DOHH2 (cell line): Measurements from ENCODE around the gene TPRN.

Source experiments
- H3F3A ChIP-seq: fragments of 200-600 bp; sonication (generic), shearing (Covaris generic); 2 replicates; pipeline ENCODE4 v1.6.0; 2016; ENCODE audit warnings: antibody characterized with exemption, mild to moderate bottlenecking; ENCODE audit not compliant: control insufficient read depth, insufficient read depth
- H3K27ac ChIP-seq: fragments of 200-600 bp; sonication (generic); 2 replicates; pipeline ENCODE4 v1.5.1; 2014; ENCODE audit warnings: low read depth, mild to moderate bottlenecking, low read length, moderate library complexity
- H3K27me3 ChIP-seq: fragments of 200-600 bp; sonication (generic); 2 replicates; pipeline ENCODE4 v1.6.1; 2014; ENCODE audit warnings: mild to moderate bottlenecking, low read length, mixed read lengths; ENCODE audit not compliant: control insufficient read depth
- H3K36me3 ChIP-seq: fragments of 200-600 bp; sonication (generic); 2 replicates; pipeline ENCODE4 v1.6.1; 2014; ENCODE audit warnings: mild to moderate bottlenecking, low read length, moderate library complexity, mixed read lengths; ENCODE audit not compliant: control insufficient read depth
- H3K4me1 ChIP-seq: fragments of 200-600 bp; sonication (generic); 2 replicates; pipeline ENCODE4 v1.6.1; 2014; ENCODE audit warnings: mild to moderate bottlenecking, low read length, mixed read lengths; ENCODE audit not compliant: control insufficient read depth
- H3K4me2 ChIP-seq: fragments of 200-600 bp; sonication (generic); 2 replicates; pipeline ENCODE4 v1.6.0; 2014; ENCODE audit warnings: mild to moderate bottlenecking, low read length, moderate library complexity
- H3K4me3 ChIP-seq: fragments of 200-600 bp; sonication (generic); 2 replicates; pipeline ENCODE4 v1.5.1; 2014; ENCODE audit warnings: mild to moderate bottlenecking, low read length, mixed read lengths
- H3K79me2 ChIP-seq: fragments of 200-600 bp; sonication (generic); 2 replicates; pipeline ENCODE4 v1.6.1; 2014; ENCODE audit warnings: mild to moderate bottlenecking, low read length, mixed read lengths; ENCODE audit not compliant: control insufficient read depth
- H3K9me2 ChIP-seq: fragments of 200-600 bp; sonication (generic); replicated peaks from 2 replicates; pipeline ENCODE4 v1.6.1; 2014; ENCODE audit warnings: mild to moderate bottlenecking, low read length, mixed read lengths; ENCODE audit not compliant: control insufficient read depth
- H3K9me3 ChIP-seq: fragments of 200-600 bp; sonication (generic); 2 replicates; pipeline ENCODE4 v1.6.1; 2014; ENCODE audit warnings: antibody characterized with exemption, low read length, mixed read lengths; ENCODE audit not compliant: control insufficient read depth, insufficient read depth
- H4K20me1 ChIP-seq: fragments of 200-600 bp; sonication (generic); 2 replicates; pipeline ENCODE4 v1.6.0; 2014; ENCODE audit warnings: low read depth, mild to moderate bottlenecking, antibody characterized with exemption, low read length, moderate library complexity; ENCODE audit not compliant: control insufficient read depth, insufficient read depth
- CTCF ChIP-seq: fragments of 200-600 bp; sonication (generic); IDR thresholded peaks from one replicate; pipeline ENCODE4 v1.5.1; 2014; ENCODE audit warnings: antibody characterized with exemption, mild to moderate bottlenecking, low read depth, low read length; ENCODE audit not compliant: poor library complexity, severe bottlenecking
- EZH2phosphoT487 ChIP-seq: fragments of 200-600 bp; sonication (generic); IDR thresholded peaks from 2 replicates; pipeline ENCODE4 v1.6.1; 2017; ENCODE audit warnings: borderline replicate concordance, mild to moderate bottlenecking, antibody characterized with exemption, low read length, moderate library complexity, mixed read lengths

The TPRN gene

DNA sequence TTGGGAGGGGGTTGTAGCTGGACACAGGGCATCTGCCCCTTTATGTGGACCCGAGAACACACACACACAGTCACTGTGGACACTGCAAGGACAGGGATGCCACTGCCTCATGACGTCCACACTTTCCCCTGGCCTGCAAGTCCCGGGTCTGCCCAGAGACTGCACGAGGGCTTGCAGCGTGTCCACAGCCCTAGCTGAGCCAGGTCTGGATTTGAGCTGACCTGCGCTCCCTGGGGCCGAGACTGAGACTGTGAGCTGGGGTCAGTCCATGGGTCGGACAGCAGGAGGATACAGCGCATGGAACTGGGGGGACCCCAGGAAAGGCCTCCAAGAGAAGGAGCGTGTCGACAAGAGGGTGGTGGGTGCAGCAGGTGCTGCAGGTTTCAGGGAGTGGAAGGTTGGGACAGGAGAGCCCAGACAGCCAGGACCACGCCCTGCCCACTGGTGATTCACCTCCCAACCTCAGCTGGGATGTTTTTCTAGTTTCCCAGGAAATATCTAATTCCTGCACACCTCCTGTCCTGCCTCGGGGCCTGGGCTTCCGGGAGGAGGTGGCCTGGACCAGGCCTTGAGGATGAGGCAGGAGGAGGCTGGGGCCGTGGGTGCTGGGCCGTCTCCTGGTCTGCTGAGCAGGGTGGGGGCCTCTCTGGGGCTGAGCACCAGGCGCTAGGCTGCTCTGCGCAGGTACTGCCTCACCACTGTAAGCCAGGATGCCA lies 26.0 kb upstream of the TPRN start:
- no peaks in the 10 kb centered on the region for H3K36me3 ChIP-seq
- no peaks in the 10 kb centered on the region for H3K9me2 ChIP-seq
- peaks cover 5% of the 10 kb centered on the region for H3K79me2 ChIP-seq
- no peak overlapping the region for H3K27ac ChIP-seq
- no peak overlapping the region for H3K4me3 ChIP-seq
- H3K4me1 ChIP-seq, result peaks cover 35% of the 10 kb centered on the region
- H3F3A ChIP-seq, result peaks cover 6% of the 10 kb centered on the region
- H3K4me2 ChIP-seq, result no peak overlapping the region
- H3K9me3 ChIP-seq, result no peaks in the 10 kb centered on the region
- H4K20me1 ChIP-seq, result no peaks in the 10 kb centered on the region
- TF ChIP-seq CTCF (no peak), EZH2phosphoT487 (no peak)
- H3K27me3 ChIP-seq, result peaks cover 13% of the 10 kb centered on the region

DNA sequence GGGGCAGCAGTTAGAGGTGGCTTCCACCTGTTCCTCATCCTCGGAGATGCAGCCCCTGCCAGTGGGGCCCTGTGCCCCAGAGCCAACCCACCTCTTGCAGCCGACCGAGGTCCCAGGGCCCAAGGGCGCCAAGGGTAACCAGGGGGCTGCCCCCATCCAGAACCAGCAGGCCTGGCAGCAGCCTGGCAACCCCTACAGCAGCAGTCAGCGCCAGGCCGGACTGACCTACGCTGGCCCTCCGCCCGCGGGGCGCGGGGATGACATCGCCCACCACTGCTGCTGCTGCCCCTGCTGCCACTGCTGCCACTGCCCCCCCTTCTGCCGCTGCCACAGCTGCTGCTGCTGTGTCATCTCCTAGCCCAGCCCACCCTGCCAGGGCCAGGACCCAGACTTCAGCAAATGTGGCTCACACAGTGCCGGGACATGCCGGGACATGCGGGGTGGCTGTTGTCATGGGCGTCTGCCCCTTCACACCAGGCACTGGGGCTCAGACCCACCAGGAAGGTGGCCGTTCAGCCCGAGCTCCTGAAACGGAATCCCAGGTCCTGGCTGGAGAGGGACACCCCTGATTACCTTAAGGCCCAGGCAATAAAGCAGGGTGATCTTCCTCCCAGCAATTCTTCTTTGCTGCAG lies 25.3 kb upstream of the TPRN start:
- H3K27ac ChIP-seq, result no peak overlapping the region
- H3K36me3 ChIP-seq, result no peaks in the 10 kb centered on the region
- peaks cover 5% of the 10 kb centered on the region for H3K79me2 ChIP-seq
- H3F3A ChIP-seq, result peaks cover 6% of the 10 kb centered on the region
- H4K20me1 ChIP-seq, result no peaks in the 10 kb centered on the region
- TF ChIP-seq EZH2phosphoT487 (no peak), CTCF (no peak)
- H3K4me1 ChIP-seq, result peaks cover 35% of the 10 kb centered on the region
- H3K27me3 ChIP-seq, result peaks cover 13% of the 10 kb centered on the region
- no peaks in the 10 kb centered on the region for H3K9me2 ChIP-seq
- no peak overlapping the region for H3K4me2 ChIP-seq
- H3K9me3 ChIP-seq, result no peaks in the 10 kb centered on the region
- no peak overlapping the region for H3K4me3 ChIP-seq

DNA sequence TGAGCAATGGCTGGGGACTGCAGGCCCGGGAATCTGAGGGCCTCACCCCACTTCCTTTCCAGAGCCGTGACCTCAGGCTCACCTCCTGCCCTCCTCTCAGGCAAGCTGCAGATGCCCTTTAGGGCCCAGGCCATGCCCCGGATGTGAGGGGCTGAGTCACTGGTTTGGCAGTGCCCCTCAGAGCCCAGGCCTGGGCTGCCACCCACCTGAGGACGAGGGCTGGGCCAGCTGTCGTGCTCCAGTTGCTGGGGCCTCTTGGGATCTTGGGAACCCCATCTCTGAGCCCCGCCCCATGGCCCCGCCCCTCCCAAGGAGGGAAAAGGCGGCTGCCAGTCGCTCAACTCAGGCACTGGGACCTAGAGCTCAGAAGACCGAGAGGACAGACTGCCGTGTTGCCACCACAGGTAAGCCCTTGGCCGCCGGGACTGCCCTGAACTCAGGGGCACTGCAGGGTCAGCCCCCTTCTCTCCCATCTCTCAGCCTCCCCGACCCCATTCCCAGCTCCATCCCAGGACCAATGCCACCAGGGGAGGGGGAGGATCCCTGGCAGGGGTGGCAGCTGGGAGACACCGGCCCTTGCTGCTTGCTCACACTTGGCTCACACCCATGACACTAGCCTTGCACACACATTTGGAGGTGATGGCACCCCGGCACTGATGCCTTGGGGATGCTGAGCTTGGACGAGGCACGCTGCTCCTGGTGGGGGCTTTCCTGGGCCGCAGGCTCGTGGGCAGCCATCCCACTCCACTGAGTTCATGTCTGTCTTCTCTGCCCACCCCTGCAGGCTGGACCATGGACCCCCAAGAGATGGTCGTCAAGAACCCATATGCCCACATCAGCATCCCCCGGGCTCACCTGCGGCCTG lies 24.5 kb upstream of the TPRN start, which contains the start of gene CYSRT1:
CYSRT1 (plus strand) TSS at position 345 of the 865 bp plus-strand sequence; CDS start at position 793, 448 bp downstream.
- H3K4me1 ChIP-seq, result peaks cover 35% of the 10 kb centered on the region
- TF ChIP-seq CTCF (no peak), EZH2phosphoT487 (no peak)
- H3K27me3 ChIP-seq, result peaks cover 9% of the 10 kb centered on the region
- peak within 1 kb of the TSS; percentile 97 for H3K4me2 ChIP-seq
- no peaks in the 10 kb centered on the region for H3K9me3 ChIP-seq
- H3F3A ChIP-seq, result peaks cover 6% of the 10 kb centered on the region
- H4K20me1 ChIP-seq, result no peaks in the 10 kb centered on the region
- H3K27ac ChIP-seq, result peak within 1 kb of the TSS; percentile 68
- no peaks in the 10 kb centered on the region for H3K36me3 ChIP-seq
- peak within 1 kb of the TSS; percentile 99 for H3K4me3 ChIP-seq
- peaks cover 5% of the 10 kb centered on the region for H3K79me2 ChIP-seq
- H3K9me2 ChIP-seq, result no peaks in the 10 kb centered on the region
